IPS-11a (cell line): Measurements from ENCODE around the gene KCNJ5.

ENCODE experiments used
- H3K4me3 ChIP-seq: one replicate; pipeline ENCODE4 v1.5.1; 2013; ENCODE audit warnings: low read depth, low read length, control low read depth

KCNJ5 gene

DNA sequence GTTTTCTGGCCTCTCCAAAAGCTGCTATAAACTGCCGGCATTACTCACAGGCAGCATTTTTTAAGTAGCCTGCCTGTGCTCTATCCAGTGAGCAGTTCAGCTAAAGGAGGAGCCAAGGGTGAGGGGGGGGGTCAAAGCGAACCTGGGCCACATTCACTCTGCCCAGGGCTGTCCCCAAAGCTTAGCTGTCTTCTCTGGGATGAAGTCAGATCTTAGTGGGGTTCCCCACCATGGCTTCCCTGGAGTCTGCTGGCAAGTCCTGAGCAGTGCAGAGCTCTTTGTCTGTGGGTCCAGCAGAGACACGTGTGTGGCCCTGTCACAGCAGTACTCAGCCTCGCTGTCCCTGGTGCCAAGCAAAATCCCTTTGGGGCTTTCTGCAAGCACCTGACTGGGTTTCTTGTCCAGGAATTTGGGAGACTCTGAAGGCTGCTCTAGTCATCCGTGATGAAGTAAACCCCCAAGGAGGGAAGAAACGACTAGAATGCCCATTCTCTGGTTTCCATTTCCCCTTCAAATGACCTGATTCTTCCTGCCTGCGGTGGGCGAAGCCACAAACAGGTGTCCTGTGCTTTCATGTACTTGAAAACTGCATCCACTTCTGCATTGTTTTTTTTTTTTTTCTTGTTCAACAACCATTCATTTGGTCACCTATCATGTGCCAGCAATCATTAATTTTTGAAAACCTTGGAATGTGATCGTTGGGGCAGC lies 2.6 kb downstream of the KCNJ5 start:
- H3K4me3 ChIP-seq = no peak overlapping the region

DNA sequence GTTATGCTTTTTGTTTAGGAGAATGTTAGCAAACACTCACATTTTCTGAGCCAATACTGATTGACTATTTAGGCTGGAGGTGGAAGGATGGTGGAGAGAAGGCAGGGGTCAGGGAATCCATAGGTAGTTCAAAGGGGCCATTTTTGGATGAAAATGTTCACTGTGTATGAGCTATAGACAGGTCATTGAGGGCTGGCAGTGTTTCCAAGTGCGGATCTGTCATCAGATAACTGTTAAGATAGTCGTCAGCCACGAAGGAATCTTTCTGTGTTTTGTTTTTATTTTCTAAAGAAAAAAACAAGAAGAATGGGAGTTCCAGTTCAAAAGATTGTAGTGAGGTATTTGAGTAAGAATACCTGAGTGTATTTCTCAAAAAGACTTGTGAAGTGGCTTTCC lies 3.1 kb downstream of the KCNJ5 start:
- H3K4me3 ChIP-seq = no peak overlapping the region

DNA sequence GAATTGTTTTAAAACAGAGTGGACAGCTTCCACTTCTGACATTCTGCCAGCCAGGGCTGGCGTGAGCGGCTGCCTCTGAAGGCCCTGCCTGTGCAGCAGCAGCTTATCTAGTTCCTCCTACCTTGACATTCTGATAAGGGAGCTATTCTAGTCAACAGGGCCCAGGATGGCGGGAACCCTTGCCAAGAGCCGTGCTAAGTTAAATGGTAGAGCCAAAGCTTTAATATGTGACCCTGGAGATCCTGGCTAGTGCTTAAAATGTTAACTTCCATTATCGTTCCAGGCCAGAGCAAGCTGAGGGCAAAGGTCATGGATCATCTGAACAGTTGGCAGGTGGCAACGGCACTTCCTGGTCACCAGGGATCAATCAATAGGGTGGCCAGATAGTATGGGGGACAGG lies 3.5 kb downstream of the KCNJ5 start:
- H3K4me3 ChIP-seq = no peak overlapping the region

DNA sequence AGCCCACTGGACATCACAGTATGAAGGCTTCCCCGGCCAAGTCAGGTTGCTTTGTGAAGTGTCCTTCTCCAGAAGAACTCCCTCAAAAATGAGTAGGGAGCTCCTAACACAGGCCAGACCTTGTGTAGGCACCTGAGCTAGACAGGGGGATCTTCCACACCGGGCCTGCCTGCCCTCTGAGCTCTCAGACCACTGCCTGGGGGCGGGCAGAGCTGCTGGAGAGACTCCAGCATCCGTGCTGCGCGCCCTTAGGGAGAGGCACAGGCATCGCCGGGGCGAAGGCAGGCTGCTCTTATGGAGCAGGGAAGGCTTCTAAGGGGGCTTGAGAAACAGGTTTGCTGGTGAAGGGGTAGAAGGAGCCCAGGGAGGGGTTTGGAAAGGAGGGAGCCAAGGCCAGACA lies 4.4 kb downstream of the KCNJ5 start:
- no peak overlapping the region for H3K4me3 ChIP-seq

DNA sequence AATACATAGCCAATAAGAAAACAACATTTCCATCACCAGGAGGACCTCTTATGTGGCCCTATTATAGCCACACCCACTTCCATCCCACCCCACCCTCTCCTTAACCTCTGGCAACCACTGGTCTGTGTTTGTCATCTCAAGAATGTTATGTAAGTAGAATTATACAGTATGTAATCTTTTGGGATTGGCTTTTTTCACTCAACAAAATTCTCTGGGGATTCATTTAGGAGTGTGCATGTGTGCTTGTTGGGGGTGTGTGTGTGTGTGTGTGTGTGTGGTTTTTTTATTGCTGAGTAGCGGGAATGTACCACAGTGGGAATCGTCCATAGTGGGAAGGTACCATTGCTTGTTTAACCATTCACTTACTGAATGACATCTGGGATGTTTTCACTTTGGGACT lies 5.2 kb downstream of the KCNJ5 start:
- H3K4me3 ChIP-seq = no peak overlapping the region

DNA sequence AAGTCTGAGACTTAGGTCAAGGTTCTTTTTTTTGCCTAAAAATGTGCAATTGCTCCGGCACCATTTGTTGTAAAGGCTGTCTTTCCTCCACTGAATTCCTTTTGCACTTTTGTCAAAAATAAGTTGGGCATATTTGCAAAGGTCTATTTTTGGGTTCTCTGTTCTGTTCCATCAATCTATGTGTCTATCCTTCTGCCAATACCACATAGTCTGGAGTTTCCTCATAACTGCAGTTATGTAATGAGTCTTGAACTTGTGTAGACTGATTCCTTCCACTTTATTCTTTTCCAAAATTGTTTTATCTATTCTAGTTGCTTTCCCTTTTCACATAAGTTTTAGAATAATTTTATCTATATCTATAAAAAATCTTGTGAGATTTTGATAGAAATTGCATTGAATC lies 6.7 kb downstream of the KCNJ5 start:
- H3K4me3 ChIP-seq = no peak overlapping the region

DNA sequence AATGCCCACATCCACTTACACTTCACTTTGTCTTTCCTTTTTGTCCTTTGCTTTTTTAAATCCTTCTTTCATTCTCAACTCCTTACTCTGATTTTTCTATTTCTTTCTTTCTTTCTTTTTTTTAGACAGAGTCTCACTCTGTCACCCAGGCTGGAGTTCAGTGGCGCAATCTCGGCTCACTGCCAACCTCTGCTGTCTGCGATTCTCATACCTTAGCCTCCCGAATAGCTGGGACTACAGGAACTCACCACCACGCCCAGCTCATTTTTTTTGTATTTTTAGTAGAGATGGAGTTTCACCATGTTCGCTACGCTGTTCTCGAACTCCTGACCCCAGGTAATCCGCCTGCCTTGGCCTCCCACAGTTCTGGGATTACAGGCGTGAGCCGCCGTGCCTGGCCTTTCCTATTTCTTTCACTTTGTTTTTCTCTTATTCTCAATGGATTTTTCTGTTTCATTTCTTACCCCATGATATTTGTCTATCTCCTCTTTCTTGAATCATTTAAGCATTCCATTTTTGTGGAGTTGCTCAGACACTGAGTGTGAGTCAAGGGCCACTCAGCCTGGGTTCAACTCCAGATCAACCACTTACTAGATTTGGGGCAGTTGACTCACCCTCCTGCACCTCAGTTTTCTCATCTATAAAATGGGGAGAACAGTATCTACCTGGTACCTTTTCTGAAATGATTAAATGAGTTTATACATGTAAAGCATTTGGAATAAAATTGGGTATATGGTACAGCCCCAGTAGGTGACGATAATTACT lies 7.6 kb downstream of the KCNJ5 start:
- no peak overlapping the region for H3K4me3 ChIP-seq

DNA sequence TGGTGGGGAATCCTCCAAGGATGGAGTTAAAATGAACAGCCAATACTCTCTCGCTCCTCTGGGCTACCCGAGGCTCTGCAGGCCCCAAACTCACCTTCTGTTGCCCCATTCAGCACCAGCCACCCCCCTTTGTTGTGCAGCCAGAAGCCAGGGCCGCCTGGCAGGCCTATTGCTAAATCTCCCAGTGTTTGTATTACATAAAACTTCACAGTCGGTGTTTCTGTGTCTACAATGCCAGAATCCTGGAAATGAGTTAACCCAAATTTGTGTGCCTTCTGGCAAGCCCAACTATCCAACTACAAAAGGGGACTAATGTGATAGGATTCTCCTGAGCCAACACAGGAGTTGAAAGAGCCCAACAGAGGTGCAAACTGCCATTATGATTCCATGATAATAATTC lies 9.3 kb downstream of the KCNJ5 start:
- no peak overlapping the region for H3K4me3 ChIP-seq

DNA sequence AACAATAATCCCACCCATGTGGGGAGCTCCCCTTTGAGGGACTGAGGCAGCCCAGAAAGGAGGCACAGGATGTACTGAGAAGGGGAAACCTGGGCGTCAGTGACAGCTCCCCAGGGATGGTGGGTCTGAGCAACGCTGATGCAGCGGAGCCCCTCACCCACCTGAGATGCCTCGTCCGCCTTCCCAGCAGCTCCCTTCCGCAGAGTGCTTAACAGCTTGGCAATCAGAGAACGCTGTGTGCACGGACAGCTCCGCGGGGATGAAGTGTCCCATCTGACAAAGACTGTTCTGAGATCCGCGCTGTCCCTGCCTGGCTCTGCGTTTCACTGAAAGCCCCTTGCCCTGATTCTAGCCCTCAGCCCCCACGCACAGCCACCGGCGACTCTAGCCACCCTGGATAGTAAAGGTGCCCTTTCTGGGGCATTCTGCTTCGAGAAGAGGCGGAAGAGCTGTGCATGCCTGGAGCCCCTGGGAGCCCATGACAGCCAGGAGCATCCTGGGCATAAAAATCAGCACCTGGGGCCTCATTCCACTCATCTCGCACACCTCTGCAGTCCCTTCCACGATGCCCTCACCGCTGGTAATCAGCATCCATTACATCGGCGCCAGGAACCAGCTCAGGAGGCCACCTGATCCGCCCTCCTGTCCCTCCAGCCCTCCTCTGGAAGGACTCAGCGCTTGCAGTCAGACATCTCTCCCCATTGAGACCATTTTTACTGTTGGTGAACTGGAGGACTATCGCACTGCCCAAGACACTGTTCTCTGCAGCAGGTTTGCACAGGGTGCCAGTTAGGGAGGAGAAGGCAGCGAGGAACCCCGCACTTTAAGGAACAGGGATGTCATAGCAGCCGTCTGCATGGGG lies 10.7 kb downstream of the KCNJ5 start:
- no peak overlapping the region for H3K4me3 ChIP-seq

DNA sequence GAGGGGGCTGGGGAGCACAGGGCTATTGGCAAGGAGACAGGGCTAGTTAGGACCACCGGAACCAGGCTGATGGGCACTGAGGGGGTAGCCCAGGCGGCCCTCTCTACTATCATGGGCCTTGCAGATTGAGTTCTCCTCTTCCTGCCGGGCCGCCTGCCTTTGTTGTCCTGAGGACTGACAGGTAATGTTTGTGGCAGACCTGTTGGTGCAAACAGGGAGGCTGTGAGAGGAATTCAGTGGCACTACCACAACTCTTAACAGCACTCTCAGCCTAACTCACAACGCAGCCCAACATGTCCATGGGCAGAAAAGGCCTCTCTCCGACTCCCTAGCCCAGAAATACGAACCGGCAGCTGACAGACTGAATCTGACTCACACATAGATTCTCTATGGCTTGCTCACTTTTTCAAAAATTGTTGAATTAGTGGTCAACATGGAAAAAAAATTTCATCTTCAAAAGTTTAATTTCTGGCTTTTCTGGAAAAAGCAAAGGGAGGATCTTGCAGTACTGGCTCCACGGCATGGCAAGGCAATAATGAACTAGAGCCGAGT lies 11.4 kb downstream of the KCNJ5 start:
- no peak overlapping the region for H3K4me3 ChIP-seq

DNA sequence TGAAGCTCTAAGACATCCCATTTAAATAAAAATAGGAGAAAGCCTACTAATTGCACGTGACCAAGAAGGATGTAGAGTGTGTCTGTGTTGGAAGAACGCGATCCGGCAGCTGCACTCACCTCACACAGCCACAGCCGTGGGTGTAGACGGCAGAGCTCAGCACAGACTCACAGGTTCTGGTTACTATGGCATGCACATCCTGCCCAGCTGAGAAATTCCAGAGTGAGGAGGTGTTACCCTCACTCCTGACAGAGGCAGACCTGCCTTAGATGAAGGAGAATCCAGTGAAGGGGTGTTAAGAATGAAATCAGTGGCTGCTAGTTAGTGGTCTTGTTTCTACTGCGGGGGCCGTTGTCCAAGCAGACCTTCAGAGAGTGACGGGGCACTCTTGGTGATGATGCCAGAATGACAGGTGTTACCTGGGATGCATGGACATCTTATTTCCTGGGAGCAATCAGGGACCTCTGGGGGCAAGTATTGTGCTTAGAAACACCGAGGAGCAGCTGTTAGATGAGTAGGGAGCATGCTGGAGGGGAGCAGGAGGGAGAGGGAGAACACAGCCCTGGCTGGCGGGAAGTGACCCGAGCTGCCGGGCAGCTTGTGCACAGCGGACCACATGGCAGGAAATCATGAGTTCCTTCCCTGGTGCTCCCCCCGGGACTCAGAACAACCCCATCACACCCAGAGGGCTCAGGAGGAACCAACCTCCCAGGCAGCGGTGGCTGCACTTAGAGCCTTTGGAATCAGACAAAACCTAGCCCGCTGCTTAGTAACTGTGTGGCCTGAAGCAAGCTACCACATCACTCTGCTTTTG lies 12.3 kb downstream of the KCNJ5 start:
- no peak overlapping the region for H3K4me3 ChIP-seq

DNA sequence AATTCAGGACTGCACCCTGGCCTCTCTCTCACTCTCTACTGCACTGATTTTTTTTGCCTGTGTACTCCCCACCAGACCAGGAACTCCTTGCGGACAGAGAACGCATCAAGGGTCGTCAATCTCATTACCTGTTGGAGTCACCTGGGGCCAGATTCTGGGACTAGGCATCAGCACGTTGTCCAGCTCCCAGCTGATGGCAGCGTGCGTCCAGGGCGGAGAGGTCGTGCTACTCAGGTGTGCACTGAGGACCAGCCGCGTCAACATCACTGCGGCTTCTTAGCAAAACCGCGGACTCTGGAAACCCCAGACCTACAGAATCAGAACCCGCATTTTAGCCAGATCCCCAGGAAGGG lies 13.1 kb downstream of the KCNJ5 start:
- no peak overlapping the region for H3K4me3 ChIP-seq

DNA sequence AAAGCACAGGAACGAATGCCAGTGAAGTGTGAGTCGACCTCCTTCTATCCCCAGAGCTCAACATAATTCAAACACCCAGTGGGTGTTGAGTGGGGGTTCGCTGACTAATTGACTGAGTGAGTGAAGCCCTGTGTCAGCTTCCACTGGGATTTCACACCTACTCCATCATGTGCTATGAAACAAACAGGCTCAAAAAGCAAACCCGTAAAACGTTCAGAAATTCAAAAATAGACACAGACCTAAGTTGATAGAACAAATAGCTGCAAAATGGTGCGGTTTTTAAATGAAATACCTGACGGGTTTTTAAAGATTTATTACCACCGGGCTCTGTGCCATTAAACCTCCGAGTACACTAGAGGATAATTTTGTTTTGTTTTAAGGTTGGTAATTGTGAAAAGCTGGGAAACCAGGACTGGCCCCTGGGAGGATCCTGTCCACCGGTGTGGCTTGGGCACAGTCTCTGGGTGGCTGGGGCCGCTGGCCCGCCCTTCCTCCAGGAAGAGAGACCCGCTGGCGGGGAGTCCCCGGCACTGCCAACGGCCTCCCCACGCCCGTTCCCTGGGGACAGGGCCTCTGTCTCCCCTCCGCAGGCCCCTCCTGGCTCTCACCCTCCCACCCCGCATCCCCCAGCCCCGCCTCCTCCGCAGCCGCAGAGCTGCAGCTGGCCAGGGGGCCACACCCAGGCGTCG lies 13.6 kb downstream of the KCNJ5 start:
- H3K4me3 ChIP-seq = peak overlapping the region; percentile 51

DNA sequence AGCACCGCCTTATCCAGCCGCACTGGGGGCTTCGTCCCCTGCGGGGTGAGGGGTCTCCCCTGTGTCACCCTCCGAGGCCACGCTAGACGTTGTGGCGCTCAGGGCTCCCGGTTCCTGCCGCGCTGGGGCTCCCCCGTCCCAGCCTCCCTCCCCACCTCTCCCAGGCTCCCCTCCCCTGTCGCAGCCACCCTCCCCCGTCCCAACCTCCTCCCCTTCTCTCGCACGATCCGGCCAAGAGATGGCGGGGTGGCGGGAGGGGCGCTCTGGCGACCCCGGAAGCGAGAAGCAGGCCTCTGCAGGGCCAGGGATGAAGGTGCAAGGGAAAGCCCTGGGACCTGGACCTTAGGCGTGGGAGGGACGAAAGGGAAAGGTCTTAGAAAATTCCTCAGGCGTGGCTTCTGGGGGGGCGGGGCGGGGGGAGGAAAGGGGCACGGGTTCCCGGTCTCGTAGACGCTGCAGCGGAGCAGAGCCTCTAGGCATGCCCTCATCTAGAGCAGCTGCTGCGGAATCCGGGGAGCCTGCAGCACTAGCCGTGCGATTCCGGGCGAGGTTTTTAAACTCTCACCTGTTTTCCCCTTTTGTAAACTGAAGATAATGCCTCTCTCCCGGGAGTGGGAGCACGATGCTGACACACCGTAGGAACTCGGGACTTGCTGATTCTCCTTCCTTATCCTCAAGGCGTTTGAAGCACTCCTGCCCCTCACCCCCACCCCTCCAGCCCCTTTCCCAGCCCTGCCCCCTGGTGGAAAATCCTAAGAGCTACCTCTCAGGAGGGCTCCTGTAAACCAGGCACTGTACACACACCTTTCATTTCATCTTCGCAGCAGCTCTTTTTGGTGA lies 14.4 kb downstream of the KCNJ5 start:
- peak overlapping the region; percentile 51 for H3K4me3 ChIP-seq

DNA sequence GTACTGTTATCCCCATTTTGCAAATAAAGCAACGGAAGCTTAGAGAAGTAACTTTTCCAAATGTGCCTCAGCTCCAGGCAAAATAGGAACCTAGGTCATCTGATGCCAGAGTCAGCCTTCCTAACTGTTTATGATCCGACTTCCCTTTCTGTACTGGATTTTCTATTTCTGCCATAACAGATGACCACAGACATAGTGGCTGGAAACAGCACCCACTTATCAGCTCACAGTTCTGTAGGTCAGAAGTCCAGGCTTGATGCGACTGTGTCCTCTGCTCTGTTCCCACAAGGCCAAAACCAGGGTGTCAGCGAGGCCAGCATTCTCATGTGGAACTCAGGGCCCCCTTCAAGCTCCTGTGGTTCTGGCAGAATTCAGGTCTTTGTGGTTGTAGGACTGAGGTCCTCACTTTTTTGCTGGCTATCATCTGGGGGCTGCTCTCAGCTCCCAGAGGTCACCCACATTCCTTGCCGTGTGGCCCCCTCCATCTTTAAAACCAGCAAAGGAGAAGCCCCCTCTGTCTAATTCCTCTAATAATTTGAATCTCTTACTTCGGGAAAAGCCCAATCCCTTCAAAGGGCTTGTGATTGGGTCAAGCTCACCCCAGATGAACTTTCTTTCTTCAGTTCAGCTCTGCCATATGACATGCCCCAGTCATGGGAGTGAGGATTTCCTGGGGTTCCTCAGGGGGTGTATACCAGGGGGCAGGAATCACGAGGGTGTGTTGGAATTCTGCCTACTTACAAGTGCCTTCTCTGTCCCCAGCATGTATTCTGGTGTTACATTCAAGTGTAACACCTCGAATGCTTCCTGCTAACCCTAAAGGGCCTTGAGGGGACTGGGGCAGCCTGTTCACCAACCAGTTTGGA lies 15.3 kb downstream of the KCNJ5 start:
- peak overlapping the region; percentile 14 for H3K4me3 ChIP-seq

DNA sequence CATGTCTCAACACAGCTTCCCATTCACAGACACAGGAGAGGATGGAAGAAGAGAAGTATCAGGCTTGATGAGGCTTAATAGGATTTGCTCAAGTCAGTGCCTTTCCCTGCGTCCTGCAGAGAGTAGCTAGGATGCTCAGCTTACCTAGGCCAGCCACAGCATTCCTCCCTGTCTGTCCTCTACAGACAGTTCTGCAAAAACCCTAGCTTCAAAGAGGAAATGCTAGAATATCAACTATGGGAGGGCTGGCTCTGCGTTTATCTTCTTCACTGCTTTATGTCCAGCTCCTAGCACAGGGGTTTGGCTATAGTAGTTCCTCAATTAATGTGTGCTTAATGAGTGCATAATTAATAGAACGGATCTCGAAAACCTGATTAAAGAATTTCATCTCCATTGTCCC lies 16.4 kb downstream of the KCNJ5 start:
- H3K4me3 ChIP-seq = no peak overlapping the region

DNA sequence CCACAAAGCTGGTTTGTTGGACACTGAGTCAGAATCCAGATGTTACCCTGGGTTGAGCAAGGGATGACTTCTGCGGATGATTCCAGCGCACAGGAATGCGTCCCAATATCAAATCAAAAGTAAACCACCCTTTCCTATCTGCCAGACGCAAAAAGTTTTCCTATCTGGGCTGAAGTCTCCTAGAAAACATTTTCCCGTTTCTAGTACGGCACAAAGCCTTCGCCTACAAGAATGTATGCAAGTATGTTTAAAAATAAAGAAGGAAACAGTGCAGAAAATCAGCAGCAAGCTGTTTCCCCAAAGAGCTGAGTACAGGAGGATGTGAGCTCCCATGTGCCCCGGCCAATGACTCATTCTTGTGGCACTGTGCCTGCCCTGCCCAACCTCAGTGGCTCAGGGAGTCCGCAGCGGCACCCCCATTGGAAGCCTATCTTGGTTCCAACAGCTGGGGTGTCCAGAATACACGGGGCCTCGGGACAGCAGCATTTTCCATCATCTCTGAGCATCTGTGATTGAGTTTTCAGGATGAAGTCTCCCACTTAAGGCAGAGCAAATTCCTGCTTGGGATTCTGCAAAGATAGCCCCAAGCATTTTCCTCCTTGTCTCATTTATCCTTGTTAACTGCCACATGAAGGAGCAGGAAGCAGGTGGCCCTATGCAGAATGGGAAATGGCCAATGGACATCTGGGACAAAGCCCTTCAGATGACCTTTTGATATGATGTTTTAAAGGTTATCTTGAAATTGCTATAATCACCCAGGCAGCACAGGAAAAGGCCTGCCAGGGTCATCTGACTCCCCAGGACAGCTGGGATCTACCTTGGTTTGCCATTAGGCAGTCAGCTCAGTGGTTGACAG lies 17.5 kb downstream of the KCNJ5 start:
- no peak overlapping the region for H3K4me3 ChIP-seq
